DOHH2 (cell line): Measurements from ENCODE around the gene SMC3.

ENCODE experiments used
- H3F3A ChIP-seq: fragments of 200-600 bp; sonication (generic), shearing (Covaris generic); 2 replicates; pipeline ENCODE4 v1.6.0; 2016; ENCODE audit warnings: antibody characterized with exemption, mild to moderate bottlenecking; ENCODE audit not compliant: control insufficient read depth, insufficient read depth
- H3K27ac ChIP-seq: fragments of 200-600 bp; sonication (generic); 2 replicates; pipeline ENCODE4 v1.5.1; 2014; ENCODE audit warnings: low read depth, mild to moderate bottlenecking, low read length, moderate library complexity
- H3K27me3 ChIP-seq: fragments of 200-600 bp; sonication (generic); 2 replicates; pipeline ENCODE4 v1.6.1; 2014; ENCODE audit warnings: mild to moderate bottlenecking, low read length, mixed read lengths; ENCODE audit not compliant: control insufficient read depth
- H3K36me3 ChIP-seq: fragments of 200-600 bp; sonication (generic); 2 replicates; pipeline ENCODE4 v1.6.1; 2014; ENCODE audit warnings: mild to moderate bottlenecking, low read length, moderate library complexity, mixed read lengths; ENCODE audit not compliant: control insufficient read depth
- H3K4me1 ChIP-seq: fragments of 200-600 bp; sonication (generic); 2 replicates; pipeline ENCODE4 v1.6.1; 2014; ENCODE audit warnings: mild to moderate bottlenecking, low read length, mixed read lengths; ENCODE audit not compliant: control insufficient read depth
- H3K4me2 ChIP-seq: fragments of 200-600 bp; sonication (generic); 2 replicates; pipeline ENCODE4 v1.6.0; 2014; ENCODE audit warnings: mild to moderate bottlenecking, low read length, moderate library complexity
- H3K4me3 ChIP-seq: fragments of 200-600 bp; sonication (generic); 2 replicates; pipeline ENCODE4 v1.5.1; 2014; ENCODE audit warnings: mild to moderate bottlenecking, low read length, mixed read lengths
- H3K79me2 ChIP-seq: fragments of 200-600 bp; sonication (generic); 2 replicates; pipeline ENCODE4 v1.6.1; 2014; ENCODE audit warnings: mild to moderate bottlenecking, low read length, mixed read lengths; ENCODE audit not compliant: control insufficient read depth
- H3K9me2 ChIP-seq: fragments of 200-600 bp; sonication (generic); replicated peaks from 2 replicates; pipeline ENCODE4 v1.6.1; 2014; ENCODE audit warnings: mild to moderate bottlenecking, low read length, mixed read lengths; ENCODE audit not compliant: control insufficient read depth
- H3K9me3 ChIP-seq: fragments of 200-600 bp; sonication (generic); 2 replicates; pipeline ENCODE4 v1.6.1; 2014; ENCODE audit warnings: antibody characterized with exemption, low read length, mixed read lengths; ENCODE audit not compliant: control insufficient read depth, insufficient read depth
- H4K20me1 ChIP-seq: fragments of 200-600 bp; sonication (generic); 2 replicates; pipeline ENCODE4 v1.6.0; 2014; ENCODE audit warnings: low read depth, mild to moderate bottlenecking, antibody characterized with exemption, low read length, moderate library complexity; ENCODE audit not compliant: control insufficient read depth, insufficient read depth
- EZH2phosphoT487 ChIP-seq: fragments of 200-600 bp; sonication (generic); IDR thresholded peaks from 2 replicates; pipeline ENCODE4 v1.6.1; 2017; ENCODE audit warnings: borderline replicate concordance, mild to moderate bottlenecking, antibody characterized with exemption, low read length, moderate library complexity, mixed read lengths
- TF ChIP-seq, protein P1 (sequence below): fragments of 200-600 bp; sonication (generic); IDR thresholded peaks from one replicate; pipeline ENCODE4 v1.5.1; 2014; ENCODE audit warnings: antibody characterized with exemption, mild to moderate bottlenecking, low read depth, low read length; ENCODE audit not compliant: poor library complexity, severe bottlenecking

SMC3 gene

DNA sequence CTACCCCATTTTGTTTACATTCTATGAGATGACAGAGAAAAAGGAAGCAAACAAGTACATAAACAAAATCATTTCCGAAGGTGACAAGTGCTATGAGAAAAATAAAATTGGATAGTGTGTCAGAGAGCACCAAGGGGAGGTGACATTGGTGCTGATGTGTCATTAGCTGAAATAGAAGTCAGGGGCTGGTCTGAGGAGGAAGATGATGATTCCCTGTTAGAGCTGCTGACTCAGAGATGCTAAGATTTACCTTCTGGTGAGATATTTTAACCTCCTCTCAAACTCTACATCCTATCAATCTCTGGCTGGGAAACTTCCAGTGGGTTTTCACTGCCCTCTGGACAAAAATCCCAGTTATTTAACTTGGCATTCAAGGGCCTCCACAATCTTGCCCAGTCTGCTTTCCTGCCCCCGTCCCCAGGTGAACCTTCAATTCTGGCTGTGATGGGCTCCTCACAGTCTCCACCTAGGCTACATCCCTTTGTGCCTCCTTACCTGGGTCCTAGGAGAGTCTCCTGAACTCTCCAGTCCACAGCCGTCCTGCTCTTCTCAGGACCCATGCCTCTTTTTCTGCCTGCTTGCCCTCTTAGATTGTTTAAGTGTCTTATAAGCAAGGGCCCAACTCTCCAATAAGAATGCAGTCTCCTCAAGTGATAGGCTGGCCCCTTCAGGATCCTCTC is 43.2 kb upstream of the SMC3 start:
- H3K27ac ChIP-seq: no peak overlapping the region
- H3K27me3 ChIP-seq: peaks cover 44% of the 10 kb centered on the region
- peaks cover 6% of the 10 kb centered on the region for H3K4me1 ChIP-seq
- no peak for TF ChIP-seq EZH2phosphoT487
- TF ChIP-seq, protein P1, sequence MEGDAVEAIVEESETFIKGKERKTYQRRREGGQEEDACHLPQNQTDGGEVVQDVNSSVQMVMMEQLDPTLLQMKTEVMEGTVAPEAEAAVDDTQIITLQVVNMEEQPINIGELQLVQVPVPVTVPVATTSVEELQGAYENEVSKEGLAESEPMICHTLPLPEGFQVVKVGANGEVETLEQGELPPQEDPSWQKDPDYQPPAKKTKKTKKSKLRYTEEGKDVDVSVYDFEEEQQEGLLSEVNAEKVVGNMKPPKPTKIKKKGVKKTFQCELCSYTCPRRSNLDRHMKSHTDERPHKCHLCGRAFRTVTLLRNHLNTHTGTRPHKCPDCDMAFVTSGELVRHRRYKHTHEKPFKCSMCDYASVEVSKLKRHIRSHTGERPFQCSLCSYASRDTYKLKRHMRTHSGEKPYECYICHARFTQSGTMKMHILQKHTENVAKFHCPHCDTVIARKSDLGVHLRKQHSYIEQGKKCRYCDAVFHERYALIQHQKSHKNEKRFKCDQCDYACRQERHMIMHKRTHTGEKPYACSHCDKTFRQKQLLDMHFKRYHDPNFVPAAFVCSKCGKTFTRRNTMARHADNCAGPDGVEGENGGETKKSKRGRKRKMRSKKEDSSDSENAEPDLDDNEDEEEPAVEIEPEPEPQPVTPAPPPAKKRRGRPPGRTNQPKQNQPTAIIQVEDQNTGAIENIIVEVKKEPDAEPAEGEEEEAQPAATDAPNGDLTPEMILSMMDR: no peak
- H3K4me2 ChIP-seq: no peak overlapping the region
- no peak overlapping the region for H3K4me3 ChIP-seq
- no peaks in the 10 kb centered on the region for H4K20me1 ChIP-seq
- no peaks in the 10 kb centered on the region for H3K9me3 ChIP-seq
- no peaks in the 10 kb centered on the region for H3K36me3 ChIP-seq
- no peaks in the 10 kb centered on the region for H3K79me2 ChIP-seq
- H3K9me2 ChIP-seq: no peaks in the 10 kb centered on the region
- H3F3A ChIP-seq: no peaks in the 10 kb centered on the region

DNA sequence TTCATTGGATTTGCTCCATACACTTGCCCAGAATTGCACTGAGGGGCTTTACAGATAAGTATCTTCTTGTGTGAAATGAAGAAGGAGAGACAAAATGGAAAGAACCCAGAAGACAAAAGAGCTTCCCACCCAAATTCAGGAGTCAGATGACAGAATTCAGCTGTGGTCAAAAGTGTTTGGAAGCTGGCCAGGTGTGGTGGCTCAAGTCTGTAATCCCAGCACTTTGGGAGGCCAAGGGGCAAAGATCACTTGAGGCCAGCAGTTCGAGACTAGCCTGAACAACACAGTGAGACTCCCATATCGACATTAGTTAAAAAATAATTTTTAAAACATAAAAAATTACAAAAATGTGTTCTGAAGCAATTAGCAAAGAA is 42.6 kb upstream of the SMC3 start:
- Histone ChIP-seq H4K20me1 (no peaks in the 10 kb centered on the region), H3K4me2 (no peak overlapping the region), H3K36me3 (no peaks in the 10 kb centered on the region), H3K79me2 (no peaks in the 10 kb centered on the region), H3K4me1 (peaks cover 11% of the 10 kb centered on the region), H3K27me3 (peaks cover 39% of the 10 kb centered on the region), H3K27ac (no peak overlapping the region), H3K4me3 (no peak overlapping the region), H3K9me3 (no peaks in the 10 kb centered on the region), H3K9me2 (no peaks in the 10 kb centered on the region), H3F3A (no peaks in the 10 kb centered on the region)
- no peak for TF ChIP-seq EZH2phosphoT487
- TF ChIP-seq, protein P1: no peak

DNA sequence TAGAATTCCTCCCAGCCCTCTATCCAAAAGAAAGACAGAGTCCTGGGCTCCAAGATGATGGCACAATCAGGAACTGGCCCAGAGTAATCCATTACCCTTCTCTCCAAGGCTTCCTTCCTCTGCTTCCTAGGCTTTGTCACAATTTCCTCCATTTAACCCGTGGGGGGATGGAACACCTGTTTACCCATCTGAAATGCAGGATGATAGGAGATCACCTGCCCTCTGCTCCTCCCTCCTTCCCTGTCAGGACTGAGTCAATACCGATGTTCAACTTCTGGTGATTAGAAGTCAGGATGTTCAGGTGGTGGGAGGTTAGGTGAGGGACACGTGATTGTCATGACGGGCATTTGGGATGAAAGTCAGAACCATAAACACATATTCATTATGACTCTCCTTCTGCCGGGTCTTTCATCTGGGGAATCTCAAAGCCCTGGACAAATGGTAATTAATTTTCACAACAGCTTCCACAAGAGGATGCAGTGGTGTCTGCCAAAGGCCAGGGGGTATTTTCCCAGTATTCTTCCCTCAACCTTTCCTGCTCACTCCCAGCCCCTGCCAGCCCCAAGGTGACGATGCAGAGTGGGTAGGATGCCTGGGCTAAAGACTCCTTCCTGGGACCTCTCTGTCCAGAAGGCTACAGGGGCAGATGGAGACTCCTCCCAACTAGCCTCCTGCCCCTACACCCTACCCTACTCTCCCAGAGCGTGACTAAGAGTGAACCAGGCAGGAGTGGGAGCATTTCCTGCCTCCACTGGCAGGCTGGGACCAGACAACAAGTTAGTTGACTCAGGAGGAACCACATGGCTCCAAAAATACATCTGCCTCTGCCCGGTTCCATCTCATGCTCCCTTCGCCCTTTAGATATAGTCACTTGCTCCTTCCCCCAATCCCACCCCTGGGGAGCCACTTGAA is 41.9 kb upstream of the SMC3 start:
- H3K9me3 ChIP-seq: no peaks in the 10 kb centered on the region

More for the DNA sequence above, 41.9 kb upstream of the SMC3 start:
- Histone ChIP-seq H3K4me3 (no peak overlapping the region), H4K20me1 (no peaks in the 10 kb centered on the region), H3K79me2 (no peaks in the 10 kb centered on the region), H3F3A (no peaks in the 10 kb centered on the region), H3K4me1 (peaks cover 11% of the 10 kb centered on the region), H3K9me2 (no peaks in the 10 kb centered on the region), H3K4me2 (no peak overlapping the region), H3K27ac (no peak overlapping the region), H3K27me3 (peaks cover 36% of the 10 kb centered on the region), H3K36me3 (no peaks in the 10 kb centered on the region)
- TF ChIP-seq, protein P1: no peak
- TF ChIP-seq EZH2phosphoT487: no peak
